Astrocyte (in vitro differentiated cells and primary cell): ENCODE measurements around the gene ODR4. TPM values are rescaled to one million over a fixed set of nuclear protein-coding genes. Genes with fewer than 3 reads are reported as not detected.

Experiments
- DNase-seq: peaks from one replicate; pipeline ENCODE4 v3.0.0-alpha.2; 2010; ENCODE audit warnings: low read depth
- FAIRE-seq: peaks from 2 replicates; lab custom pipeline; 2011; peaks lifted over from hg19 to GRCh38; lab: Jason Lieb, UNC
- H2AFZ ChIP-seq: 2 replicates; pipeline ENCODE4 v1.6.0; 2012; ENCODE audit warnings: low read depth, low read length, inconsistent platforms
- H3K27ac ChIP-seq: 2 replicates; pipeline ENCODE4 v1.5.1; 2011; ENCODE audit warnings: low read depth, low read length, inconsistent platforms
- H3K27me3 ChIP-seq: 2 replicates; pipeline ENCODE4 v1.6.0; 2011; ENCODE audit warnings: low read length, inconsistent platforms; ENCODE audit not compliant: insufficient read depth
- H3K36me3 ChIP-seq: 2 replicates; pipeline ENCODE4 v1.5.1; 2011; ENCODE audit warnings: low read length, inconsistent platforms; ENCODE audit not compliant: insufficient read depth
- H3K4me1 ChIP-seq: 2 replicates; pipeline ENCODE4 v1.5.1; 2011; ENCODE audit warnings: low read length, inconsistent platforms; ENCODE audit not compliant: insufficient read depth
- H3K4me2 ChIP-seq: 2 replicates; pipeline ENCODE4 v1.6.0; 2012; ENCODE audit warnings: low read length, inconsistent platforms
- H3K4me3 ChIP-seq: 2 replicates; pipeline ENCODE4 v1.5.1; 2011; ENCODE audit warnings: low read depth, mild to moderate bottlenecking, low read length, inconsistent platforms; ENCODE audit not compliant: insufficient read depth
- H3K79me2 ChIP-seq: 2 replicates; pipeline ENCODE4 v1.6.0; 2012; ENCODE audit warnings: mild to moderate bottlenecking, low read length, inconsistent platforms; ENCODE audit not compliant: insufficient read depth
- H3K9ac ChIP-seq: 2 replicates; pipeline ENCODE4 v1.6.0; 2012; ENCODE audit warnings: mild to moderate bottlenecking, low read length, inconsistent platforms
- H3K9me3 ChIP-seq: 2 replicates; pipeline ENCODE4 v1.5.1; 2012; ENCODE audit warnings: low read depth, mild to moderate bottlenecking, low read length, inconsistent platforms; ENCODE audit not compliant: insufficient read depth
- H4K20me1 ChIP-seq: 2 replicates; pipeline ENCODE4 v1.6.0; 2012; ENCODE audit warnings: low read length, inconsistent platforms; ENCODE audit not compliant: insufficient read depth
- H3K27ac Mint-ChIP-seq: one replicate; pipeline ENCODE4 v1.8.0; 2021; ENCODE audit warnings: mild to moderate bottlenecking, mixed read lengths; ENCODE audit not compliant: unreplicated experiment
- H3K27me3 Mint-ChIP-seq: one replicate; pipeline ENCODE4 v1.8.0; 2021; ENCODE audit warnings: low read depth, mixed read lengths; ENCODE audit not compliant: unreplicated experiment
- H3K36me3 Mint-ChIP-seq: one replicate; pipeline ENCODE4 v1.8.0; 2021; ENCODE audit warnings: low read depth, mixed read lengths; ENCODE audit not compliant: unreplicated experiment
- H3K4me1 Mint-ChIP-seq: one replicate; pipeline ENCODE4 v1.8.0; 2021; ENCODE audit warnings: low read depth, mixed read lengths; ENCODE audit not compliant: unreplicated experiment
- H3K4me3 Mint-ChIP-seq: one replicate; pipeline ENCODE4 v1.8.0; 2021; ENCODE audit warnings: mild to moderate bottlenecking, moderate library complexity, mixed read lengths; ENCODE audit not compliant: unreplicated experiment
- H3K9me3 Mint-ChIP-seq: one replicate; pipeline ENCODE4 v1.8.0; 2021; ENCODE audit warnings: mild to moderate bottlenecking, mixed read lengths; ENCODE audit not compliant: unreplicated experiment
- CTCF ChIP-seq: IDR thresholded peaks from 2 replicates; pipeline ENCODE4 v1.5.1; 2011; ENCODE audit warnings: low read depth, mild to moderate bottlenecking, inconsistent platforms, low read length, moderate library complexity; ENCODE audit not compliant: insufficient read depth
- EZH2 ChIP-seq: IDR thresholded peaks from 2 replicates; pipeline ENCODE4 v1.6.1; 2012; ENCODE audit warnings: mild to moderate bottlenecking, low read length, inconsistent platforms; ENCODE audit not compliant: insufficient read depth
- total RNA-seq: library from RNA; stranded (reverse); gene quantifications from 2 replicates; pipeline ENCODE4 v1.2.1, GENCODE V29; 2021

ODR4 gene
- total RNA-seq, 1 donor from 2014 or later: 22.1 TPM

DNA sequence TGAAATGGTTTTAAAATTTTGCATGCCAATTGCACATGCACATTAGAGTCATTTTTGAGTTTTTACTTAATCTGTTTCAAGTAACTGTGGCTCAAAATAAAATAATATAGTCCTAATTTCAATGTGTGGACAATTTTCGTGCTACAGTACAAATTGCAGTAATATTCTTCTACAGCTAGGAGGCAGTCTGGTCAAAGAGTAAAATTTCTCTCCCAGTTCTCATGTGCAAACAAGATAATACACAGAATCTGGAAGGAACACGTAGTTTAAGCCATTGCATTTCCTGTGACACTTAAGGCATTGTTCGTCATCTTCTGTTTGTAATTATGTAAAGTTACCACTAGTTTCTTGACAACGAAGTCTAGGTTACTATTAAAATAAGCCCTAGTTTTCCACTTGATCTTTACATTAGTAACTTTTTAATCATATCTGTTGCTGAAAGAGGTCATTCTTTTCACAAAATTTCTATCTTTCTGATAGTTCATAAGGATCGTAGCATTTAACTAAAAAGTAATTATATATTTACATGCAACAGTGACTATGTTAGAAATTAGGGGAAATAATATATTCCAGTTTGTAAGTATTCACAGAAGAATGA lies 28.9 kb downstream of the ODR4 start:
- peak; percentile 60 for FAIRE-seq
- Histone ChIP-seq H3K9me3 (no peaks in the 10 kb centered on the region), H3K4me1 (no peaks in the 10 kb centered on the region), H3K9ac (no peak overlapping the region), H2AFZ (no peak overlapping the region), H3K4me2 (no peak overlapping the region), H3K79me2 (no peaks in the 10 kb centered on the region), H3K27me3 (no peaks in the 10 kb centered on the region), H3K4me3 (no peak overlapping the region), H4K20me1 (no peaks in the 10 kb centered on the region), H3K27ac (no peak overlapping the region), H3K36me3 (peaks cover 37% of the 10 kb centered on the region)
- DNase-seq: peak; percentile 50
- no peaks in the 10 kb centered on the region for H3K9me3 Mint-ChIP-seq
- peaks cover 2% of the 10 kb centered on the region for H3K4me1 Mint-ChIP-seq
- no peak overlapping the region for H3K4me3 Mint-ChIP-seq
- peaks cover 7% of the 10 kb centered on the region for H3K36me3 Mint-ChIP-seq
- H3K27ac Mint-ChIP-seq: no peak overlapping the region
- no peak for TF ChIP-seq EZH2
- TF ChIP-seq CTCF: peak; percentile 71
- H3K27me3 Mint-ChIP-seq: no peaks in the 10 kb centered on the region

DNA sequence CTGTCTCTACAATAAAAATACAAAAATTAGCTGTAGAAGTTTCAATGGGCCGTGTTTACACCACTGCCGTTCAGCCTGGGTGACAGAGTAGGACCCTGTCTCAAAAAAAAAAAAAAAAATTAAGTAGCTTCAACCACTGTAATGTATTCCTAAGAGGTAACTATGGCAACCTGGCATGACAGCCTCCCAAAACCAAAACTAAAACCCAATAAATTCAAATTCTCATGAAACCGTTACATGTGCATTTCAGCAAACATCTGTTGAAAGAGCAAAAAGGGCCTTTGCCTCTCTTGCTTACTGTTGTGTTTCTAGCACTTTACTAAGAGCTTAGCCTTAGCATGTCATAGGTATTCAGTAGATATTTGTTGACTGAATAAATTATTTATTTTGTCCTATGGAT lies 33.5 kb downstream of the ODR4 start:
- H3K9ac ChIP-seq: no peak overlapping the region
- no peak overlapping the region for H2AFZ ChIP-seq
- no peaks in the 10 kb centered on the region for H3K27me3 ChIP-seq
- H3K27ac ChIP-seq: no peak overlapping the region
- H3K79me2 ChIP-seq: no peaks in the 10 kb centered on the region
- no peak overlapping the region for H3K4me3 Mint-ChIP-seq
- H3K4me3 ChIP-seq: no peak overlapping the region
- TF ChIP-seq CTCF (no peak), EZH2 (no peak)
- H3K9me3 ChIP-seq: no peaks in the 10 kb centered on the region
- no peaks in the 10 kb centered on the region for H3K27me3 Mint-ChIP-seq
- H3K36me3 ChIP-seq: peaks cover 40% of the 10 kb centered on the region
- H3K9me3 Mint-ChIP-seq: no peaks in the 10 kb centered on the region
- FAIRE-seq: no peak
- no peak overlapping the region for H3K27ac Mint-ChIP-seq
- no peaks in the 10 kb centered on the region for H3K4me1 Mint-ChIP-seq
- no peak overlapping the region for H3K4me2 ChIP-seq
- H4K20me1 ChIP-seq: no peaks in the 10 kb centered on the region
- no peak for DNase-seq
- H3K4me1 ChIP-seq: no peaks in the 10 kb centered on the region
- H3K36me3 Mint-ChIP-seq: peaks cover 2% of the 10 kb centered on the region

DNA sequence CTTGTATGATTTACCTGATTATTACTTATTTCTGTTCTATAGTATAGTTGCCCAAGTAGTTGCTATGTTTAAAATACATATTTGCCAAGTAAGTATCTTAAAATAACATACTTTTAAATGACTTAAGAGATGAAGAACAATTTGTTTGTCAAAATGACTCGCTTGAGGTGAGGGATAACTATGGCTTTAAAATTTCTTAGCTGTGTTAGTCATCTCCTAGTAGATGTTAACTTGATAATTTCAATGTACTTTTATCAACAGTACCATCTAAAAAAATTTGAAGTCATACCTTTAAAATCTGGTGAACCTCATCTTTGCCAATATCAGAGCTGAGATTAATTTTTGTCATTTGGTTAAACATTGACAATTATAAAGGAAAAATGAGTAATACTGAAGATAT lies 37.7 kb downstream of the ODR4 start:
- no peak overlapping the region for H3K27ac Mint-ChIP-seq
- H3K36me3 Mint-ChIP-seq: no peaks in the 10 kb centered on the region
- Histone ChIP-seq H2AFZ (no peak overlapping the region), H3K4me1 (no peaks in the 10 kb centered on the region), H3K4me2 (no peak overlapping the region), H3K4me3 (no peak overlapping the region), H3K36me3 (peaks cover 26% of the 10 kb centered on the region), H3K27ac (no peak overlapping the region), H3K9ac (no peak overlapping the region), H3K9me3 (no peaks in the 10 kb centered on the region), H3K27me3 (no peaks in the 10 kb centered on the region), H3K79me2 (no peaks in the 10 kb centered on the region), H4K20me1 (no peaks in the 10 kb centered on the region)
- H3K4me1 Mint-ChIP-seq: no peaks in the 10 kb centered on the region
- no peak for FAIRE-seq
- no peak for DNase-seq
- no peak overlapping the region for H3K4me3 Mint-ChIP-seq
- H3K9me3 Mint-ChIP-seq: no peaks in the 10 kb centered on the region
- H3K27me3 Mint-ChIP-seq: no peaks in the 10 kb centered on the region
- TF ChIP-seq CTCF: no peak
- TF ChIP-seq EZH2: no peak
